Stimulated activated CD4-positive, alpha-beta T cell treated with anti-CD3 and anti-CD28 coated beads, Interleukin-2, amount 100 ng/mL, for 24 hours (primary cell): Measurements from ENCODE around the gene KLF16.
A peak's percentile ranks its signal among the peaks of the same experiment; 100 is the strongest.

Experiments used
- DNase-seq, 2 donors: peaks; one replicate each; pipeline ENCODE4 v3.0.0-alpha.2; 2020

KLF16 gene

DNA sequence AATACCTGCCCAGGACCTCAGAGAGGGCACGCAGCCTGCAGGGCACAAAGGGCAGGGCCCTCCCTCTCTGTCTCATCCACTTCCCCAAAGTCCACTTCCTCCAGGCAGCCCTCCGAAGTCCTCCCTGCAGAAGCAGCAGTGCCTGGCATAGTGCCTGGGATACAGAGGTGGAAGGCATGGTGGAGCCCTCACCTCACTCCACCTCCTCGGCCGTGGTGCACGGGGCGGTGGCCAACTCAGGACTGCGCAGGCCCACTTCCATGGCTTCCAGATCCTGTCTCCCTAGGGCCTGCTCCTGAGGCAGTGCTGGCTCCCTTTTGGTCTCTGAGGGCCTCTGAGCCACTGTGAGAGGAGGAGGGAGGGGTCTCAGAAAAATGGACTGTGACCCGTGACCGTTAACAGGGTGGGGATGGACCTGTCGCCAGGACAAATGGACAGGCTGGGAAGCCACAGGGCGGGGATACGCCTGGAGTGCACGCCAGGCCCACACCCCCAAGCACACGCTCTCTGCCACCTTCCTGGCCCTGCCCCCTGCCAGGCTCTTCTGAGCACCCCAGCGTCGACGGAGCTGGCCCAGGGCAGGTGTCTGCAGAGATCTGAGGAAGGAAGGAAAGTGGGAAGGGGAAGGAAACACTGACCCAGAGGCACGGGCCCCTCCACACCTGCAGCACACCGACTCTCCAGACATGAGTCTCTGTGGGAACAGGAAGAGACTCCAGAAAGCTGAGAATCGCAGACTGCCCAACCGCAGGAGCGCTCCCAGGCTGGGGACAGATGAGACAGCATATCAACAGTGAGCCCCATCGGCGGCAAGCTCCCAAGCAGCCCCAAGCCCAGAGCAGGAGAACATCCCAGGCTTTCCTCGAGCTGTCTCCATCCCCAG lies 23.5 kb downstream of the KLF16 start:
- no peak for DNase-seq

- DNase-seq: peak; percentile 75 to 76
These were observed 25.7 kb downstream of the KLF16 start for GRCh38 chr19:1837625-1838105.

DNA sequence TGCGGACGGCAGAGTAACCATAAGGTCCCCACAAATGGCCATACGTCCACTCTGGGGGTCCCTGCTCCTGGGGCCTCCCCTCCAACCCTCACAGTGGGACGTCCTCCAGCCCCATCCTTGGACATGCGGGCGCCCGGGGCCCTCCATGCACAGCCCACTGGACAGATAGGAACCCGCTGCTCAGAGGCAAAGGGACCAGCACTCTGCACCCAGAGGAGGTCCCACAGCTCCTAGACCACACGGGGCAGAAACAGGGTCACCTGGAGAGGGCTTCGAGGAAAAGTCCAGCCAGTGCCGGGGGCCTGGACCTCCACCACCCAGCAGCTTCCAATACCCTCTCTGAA lies 26.2 kb downstream of the KLF16 start:
- no peak for DNase-seq

DNA sequence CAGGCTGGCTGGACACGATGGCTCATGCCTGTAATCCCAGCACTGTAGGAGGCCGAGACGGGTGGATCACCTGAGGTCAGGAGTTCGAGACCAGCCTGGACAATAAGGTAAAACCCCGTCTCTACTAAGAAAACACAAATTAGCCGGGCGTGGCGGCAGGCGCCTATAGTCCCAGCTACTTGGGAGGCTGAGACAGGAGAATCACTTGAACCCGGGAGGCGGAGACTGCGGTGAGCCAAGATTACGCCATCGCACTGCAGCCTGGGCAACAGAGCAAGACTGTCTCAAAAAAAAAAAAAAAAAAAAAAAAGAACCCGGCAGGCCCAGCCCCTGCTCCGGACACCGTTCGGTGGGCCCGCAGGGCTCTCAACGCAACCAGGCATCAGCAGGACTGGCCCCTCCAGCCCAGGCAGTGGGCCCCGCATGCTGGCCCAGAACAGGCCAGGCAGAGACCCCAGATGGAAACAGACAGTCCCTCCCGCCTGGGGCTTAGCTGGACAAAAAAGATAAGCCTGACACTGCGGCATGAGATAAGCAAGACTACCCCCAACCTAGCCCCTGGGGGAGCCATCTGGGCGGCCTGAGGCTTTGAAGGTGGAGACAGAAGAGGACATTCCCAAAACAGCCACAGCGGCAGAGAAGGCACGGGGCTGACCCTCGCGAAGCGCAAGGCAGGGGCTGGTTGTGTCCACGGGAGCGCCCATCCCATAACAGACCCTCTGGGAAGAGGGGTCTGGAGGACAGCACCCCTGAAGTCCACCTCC lies 26.7 kb downstream of the KLF16 start:
- DNase-seq: no peak

- DNase-seq: no peak
These were observed 29.8 kb downstream of the KLF16 start for GRCh38 chr19:1833540-1833939.

DNA sequence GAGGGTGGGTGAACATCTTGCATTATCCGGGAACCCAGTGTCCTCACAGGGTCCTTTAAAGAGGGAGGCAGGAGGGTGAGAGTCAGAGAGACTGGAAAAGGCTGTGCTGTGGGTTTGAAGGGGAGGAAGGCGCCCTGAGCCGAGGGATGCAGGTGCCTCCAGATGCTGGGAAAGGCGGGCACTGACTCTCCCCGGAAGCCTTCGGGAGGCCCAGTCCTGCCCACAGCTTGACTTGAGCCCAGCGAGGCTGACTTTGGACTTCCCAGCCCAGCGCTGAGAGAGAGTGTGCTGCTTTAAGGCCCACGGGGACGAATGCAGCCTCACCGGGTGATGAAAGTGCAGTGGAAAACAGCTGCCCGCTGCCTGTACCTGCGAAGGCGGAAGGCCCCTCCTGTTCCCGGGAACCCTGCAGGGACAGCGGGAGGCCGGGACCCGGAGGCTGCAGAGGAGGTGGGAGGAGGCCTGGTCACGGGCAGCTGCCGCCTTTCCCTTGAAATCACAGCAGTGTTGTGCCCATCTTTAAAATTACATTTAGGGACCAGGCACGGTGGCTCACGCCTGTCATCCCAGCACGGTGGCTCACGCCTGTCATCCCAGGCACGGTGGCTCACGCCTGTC lies 31.2 kb downstream of the KLF16 start:
- DNase-seq: no peak

- no peak for DNase-seq
These were observed 32.4 kb downstream of the KLF16 start for GRCh38 chr19:1830978-1831377.

- DNase-seq: no peak
These were observed 32.8 kb downstream of the KLF16 start for GRCh38 chr19:1830568-1830967.

GRCh38 chr19:1829958-1830357 lies 33.4 kb downstream of the KLF16 start:
- no peak for DNase-seq

DNA sequence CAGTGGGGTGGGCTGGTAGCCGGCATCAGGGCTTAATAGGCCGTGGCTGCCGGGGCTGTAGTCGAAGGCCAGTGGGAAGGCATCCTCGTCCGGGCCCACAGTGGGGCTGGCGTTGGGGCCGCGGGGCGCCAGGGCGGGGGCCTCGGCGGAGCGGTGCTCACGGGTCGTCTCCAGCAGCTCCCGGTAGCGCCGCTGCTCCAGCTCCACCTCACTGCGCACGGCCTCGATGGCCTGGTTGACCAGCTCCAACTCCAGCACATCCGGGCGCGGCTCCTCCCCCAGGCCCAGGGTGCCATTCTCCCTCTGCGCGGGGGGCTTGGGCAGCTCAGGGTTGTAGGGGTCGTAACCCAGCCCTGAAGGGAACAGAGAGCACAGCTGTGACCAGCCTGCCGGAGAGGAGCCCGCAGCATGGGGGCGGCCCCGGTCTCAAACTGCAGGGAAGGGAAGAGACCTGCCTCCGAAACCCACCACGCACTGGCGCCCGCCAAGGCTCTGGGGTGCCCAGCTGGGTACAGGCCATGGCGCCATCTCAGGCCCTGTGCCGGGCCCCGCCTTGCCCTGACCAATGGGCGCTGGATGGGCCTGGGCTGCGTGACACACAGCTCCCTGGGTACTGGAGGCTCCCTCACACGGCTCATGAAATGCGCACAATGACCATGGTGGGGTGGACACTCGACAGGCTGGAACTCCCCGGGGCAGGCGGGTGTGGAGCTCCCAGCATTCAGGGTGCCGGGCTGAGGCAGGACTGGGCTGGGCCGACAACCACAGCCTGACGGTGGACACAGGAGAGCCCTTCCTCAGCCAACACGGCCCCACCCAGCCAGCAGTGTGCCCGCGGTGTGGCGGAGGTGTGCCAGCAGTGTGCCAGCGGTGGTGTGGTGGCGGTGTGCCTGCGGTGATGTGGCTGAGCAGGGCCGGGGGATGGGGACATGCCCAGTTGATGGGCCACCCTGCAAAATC lies 34.8 kb downstream of the KLF16 start:
- no peak for DNase-seq

DNA sequence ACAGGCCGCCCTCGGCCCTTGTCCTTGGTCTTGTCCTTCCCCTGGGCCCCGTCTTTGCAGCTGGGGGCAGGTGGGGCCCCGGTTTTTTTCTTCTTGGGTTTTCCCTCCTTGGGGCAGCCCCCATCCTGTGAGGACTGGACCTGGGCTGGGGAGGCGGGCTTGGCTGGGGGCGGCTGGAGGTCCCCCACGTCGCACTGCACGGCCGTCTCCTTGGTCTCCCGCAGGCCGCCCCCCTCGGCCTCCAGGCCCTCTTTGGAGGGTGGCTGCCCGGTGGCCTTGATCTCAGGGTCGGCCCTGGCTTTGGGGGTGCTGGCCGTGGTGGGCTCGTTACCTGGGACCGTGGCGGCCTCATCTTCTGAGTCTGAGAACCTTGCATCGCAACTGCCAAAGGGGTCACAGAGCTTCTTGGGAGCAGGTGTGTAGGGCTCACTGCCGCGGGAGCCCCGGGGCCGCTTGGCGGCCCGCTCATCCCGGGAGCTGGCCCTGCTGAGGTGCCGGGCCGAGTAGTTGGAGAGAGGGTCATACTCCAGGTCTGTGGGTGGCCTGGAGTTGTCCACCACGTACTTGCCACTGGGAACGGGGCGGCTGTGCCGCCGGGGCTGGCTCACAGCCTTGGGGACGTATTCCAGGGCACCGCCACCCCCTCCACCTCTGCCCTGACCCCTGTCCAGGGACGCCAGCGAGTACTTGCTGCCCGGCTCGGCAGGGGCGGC lies 35.7 kb downstream of the KLF16 start:
- DNase-seq: no peak

GRCh38 chr19:1826557-1827521 lies 36.5 kb downstream of the KLF16 start:
- no peak for DNase-seq

DNA sequence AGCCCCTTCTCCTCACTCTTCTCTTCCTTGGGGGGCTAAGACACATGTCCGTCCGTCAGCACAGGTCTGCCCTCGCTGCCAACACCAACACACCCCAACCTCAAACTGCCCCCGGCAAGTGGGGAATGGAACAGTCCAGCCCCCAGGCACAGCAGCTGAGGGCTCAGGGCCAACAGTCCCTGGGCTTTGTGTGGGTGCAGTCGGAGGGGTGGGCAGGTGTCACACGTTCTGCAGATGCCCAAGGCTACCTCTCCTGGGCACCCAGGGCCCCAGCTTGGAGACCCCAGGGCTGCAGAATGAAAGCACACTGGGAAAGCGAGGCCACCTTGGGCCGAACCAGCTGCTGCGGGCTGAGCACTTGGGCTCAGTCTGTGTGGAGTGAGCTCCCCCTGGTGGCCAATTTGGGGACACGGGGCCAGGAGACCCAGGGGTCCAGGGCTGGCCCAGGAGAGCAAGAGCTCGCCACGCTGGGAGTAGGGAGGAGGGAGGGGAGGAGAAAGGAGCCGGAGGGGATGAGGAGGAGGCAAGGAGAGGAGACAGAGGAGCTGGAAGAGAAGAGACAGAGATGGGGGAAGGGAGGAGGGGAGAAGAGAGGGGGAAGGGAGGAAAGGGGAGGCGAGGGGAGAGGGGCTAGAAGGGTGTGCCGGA lies 37.3 kb downstream of the KLF16 start:
- peak; percentile 81 to 85 for DNase-seq

- no peak for DNase-seq
These were observed 39.1 kb downstream of the KLF16 start for GRCh38 chr19:1824252-1824622.

- DNase-seq: no peak
These were observed 39.7 kb downstream of the KLF16 start for GRCh38 chr19:1823539-1824251.

DNA sequence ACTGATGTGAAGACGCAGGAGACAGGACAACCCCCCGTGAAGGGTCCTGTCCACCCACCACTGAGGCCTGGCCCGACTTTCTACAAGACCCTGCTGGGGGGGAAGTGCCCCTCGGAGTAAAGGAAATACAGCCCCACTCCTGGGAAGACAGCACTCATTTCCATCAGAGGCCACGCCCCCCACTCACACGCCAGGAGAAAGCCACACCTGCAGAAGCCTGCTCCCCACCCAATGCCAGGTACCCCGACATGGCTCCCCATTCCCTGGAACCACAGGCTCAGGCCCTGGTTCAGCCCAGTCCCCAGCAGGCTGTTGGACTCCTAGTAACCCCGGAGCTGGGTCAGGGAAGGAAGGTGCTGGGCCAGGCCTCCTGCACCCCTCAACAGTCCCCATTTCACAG lies 40.4 kb downstream of the KLF16 start:
- DNase-seq: no peak

DNA sequence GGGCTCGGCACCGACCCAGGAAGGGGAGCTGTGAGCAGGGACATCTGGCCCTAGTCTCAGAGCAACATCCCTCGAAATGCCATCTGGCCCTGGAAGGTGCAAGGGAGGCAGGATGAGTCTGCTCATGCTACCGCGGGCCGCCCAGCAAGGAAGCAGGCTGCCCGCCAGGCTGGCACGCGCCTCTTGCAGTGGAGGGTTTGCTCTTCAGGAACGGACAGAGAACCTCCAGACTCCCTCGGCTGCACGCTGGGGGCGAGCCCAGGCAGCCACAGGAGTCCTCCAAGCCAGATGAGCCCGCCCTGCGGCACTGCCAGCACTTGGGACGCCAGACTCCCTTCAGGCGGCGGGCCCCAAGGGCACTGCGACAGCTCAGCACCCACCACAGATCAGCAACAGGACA lies 41.2 kb downstream of the KLF16 start:
- DNase-seq: no peak

DNA sequence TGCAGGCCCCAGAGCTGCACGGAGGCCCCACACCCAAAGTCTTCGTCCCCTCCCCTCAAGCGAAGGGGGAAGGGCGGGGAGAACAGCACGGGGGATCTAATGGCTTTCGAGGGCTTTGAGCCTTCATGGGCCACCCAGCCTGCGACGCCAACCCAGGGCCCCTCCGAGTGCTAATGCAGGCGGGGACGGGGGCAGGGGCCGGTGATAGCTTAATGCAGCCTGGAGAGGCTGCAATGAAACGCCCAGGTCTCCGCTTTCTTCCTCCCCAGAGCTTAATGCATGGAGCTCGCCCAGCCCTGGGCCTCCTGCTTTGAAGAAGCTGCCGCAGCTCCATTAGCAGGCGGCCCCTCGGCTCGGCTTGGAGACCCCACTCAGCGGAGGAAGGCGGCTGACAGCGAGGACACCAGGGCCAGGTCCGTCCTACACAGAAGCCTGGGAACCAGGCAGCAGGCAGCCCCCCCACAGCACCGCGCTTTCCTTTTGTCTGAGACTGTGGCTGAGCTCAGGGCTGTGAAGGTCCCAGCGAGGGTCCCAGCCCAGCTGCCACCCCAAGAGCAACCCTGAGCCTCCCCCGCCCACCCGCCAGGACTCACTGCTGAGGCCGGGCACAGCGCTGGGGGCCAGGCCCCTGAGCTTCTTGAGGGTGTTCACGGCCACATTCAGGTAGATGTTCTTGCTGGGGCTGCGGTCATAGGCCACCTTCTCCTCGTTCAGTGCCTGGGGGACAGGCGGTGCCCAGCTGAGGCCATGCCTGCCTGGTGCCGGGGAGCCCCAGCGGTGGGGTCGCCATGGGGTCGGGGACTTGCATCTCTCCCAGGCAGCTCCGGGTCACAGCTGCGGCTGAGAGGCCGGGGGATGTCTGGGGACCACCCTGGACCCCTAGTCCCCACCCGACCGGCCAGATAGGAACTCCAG lies 43.8 kb downstream of the KLF16 start:
- DNase-seq: no peak
